ENCODE measurements around the gene DEFB121. TPM values are rescaled to one million over a fixed set of nuclear protein-coding genes. Genes with fewer than 3 reads are reported as not detected.

DEFB121 gene
- total and polyA plus RNA-seq, 2 donors (not counting 1 experiment from before 2014, with no cell fraction given) = not detected

DNA sequence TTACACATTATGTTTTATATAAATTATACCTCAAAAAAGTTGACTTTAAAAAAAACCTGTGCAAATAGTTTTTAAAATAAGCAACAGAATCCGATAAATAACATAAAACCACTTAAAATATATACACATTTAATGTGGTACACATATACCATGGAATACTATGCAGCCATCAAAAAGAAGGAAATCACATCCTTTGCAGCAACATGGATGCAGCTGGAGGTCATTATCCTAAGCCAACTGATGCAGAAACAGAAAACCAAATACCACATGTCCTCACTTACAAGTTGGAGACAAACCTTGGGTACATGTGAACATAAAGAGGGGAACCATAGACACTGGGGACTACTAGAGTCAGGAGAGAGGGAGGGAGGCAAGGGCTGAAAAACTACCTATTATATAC, 4.0 kb upstream of the DEFB121 start:
- peaks cover 2% of the 10 kb centered on the region for H3K27me3 Mint-ChIP-seq
- Histone ChIP-seq H3K27me3 (replicated peaks in 1 of 4; ENCODE audit: control extremely low read depth in 1 of 4, control insufficient read depth in 3 of 4, insufficient read depth in 4 of 4, low read length in 3 of 4) (no peaks in the 10 kb centered on the region), H3K4me3 (ENCODE audit: control extremely low read depth in 1 of 5, extremely low read depth in 1 of 5, insufficient read depth in 1 of 5, low read depth in 2 of 5, low read length in 4 of 5) (no peak overlapping the region), H3K36me3 (replicated peaks in 1 of 2; ENCODE audit: control extremely low read depth in 1 of 2, control insufficient read depth in 1 of 2, extremely low read depth in 1 of 2, insufficient read depth in 2 of 2, low read length in 1 of 2) (no peaks in the 10 kb centered on the region), H3K4me1 (ENCODE audit: control insufficient read depth in 2 of 2, insufficient read depth in 2 of 2, low read length in 2 of 2) (no peaks in the 10 kb centered on the region), H3K9ac (ENCODE audit: low read length) (no peak overlapping the region), H4K20me1 (ENCODE audit: control insufficient read depth, insufficient read depth, low read length, poor library complexity, severe bottlenecking) (no peaks in the 10 kb centered on the region), H3K4me2 (replicated peaks; ENCODE audit: low read depth, low read length, poor library complexity, severe bottlenecking) (no peak overlapping the region), H3K27ac (ENCODE audit: low read length in 2 of 2) (no peak overlapping the region), H2AFZ (ENCODE audit: insufficient read depth, low read depth, low read length, poor library complexity, severe bottlenecking) (no peak overlapping the region), H3K79me2 (ENCODE audit: control insufficient read depth, insufficient read depth, low read length) (no peaks in the 10 kb centered on the region), H3K9me3 (ENCODE audit: control extremely low read depth in 1 of 3, control insufficient read depth in 2 of 3, insufficient read depth in 1 of 3, low read length in 2 of 3) (peaks cover 0 to 3% (median 0%) of the 10 kb centered on the region in 3 donors)
- WGBS (ENCODE audit: insufficient coverage) = no CpG with 5 or more reads among the region's 1 CpG
- DNase-seq = no peak
- TF ChIP-seq, protein P1, sequence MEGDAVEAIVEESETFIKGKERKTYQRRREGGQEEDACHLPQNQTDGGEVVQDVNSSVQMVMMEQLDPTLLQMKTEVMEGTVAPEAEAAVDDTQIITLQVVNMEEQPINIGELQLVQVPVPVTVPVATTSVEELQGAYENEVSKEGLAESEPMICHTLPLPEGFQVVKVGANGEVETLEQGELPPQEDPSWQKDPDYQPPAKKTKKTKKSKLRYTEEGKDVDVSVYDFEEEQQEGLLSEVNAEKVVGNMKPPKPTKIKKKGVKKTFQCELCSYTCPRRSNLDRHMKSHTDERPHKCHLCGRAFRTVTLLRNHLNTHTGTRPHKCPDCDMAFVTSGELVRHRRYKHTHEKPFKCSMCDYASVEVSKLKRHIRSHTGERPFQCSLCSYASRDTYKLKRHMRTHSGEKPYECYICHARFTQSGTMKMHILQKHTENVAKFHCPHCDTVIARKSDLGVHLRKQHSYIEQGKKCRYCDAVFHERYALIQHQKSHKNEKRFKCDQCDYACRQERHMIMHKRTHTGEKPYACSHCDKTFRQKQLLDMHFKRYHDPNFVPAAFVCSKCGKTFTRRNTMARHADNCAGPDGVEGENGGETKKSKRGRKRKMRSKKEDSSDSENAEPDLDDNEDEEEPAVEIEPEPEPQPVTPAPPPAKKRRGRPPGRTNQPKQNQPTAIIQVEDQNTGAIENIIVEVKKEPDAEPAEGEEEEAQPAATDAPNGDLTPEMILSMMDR (IDR thresholded peaks at IDR 0.05) = no peak
- no peak for TF ChIP-seq EZH2 (IDR thresholded peaks at IDR 0.05; ENCODE audit: borderline replicate concordance, insufficient read depth, low read depth, low read length, poor library complexity, severe bottlenecking)
- no peak for ATAC-seq (ENCODE audit: low read depth)
- no peak overlapping the region for H3K27ac Mint-ChIP-seq
- ChIA-PET POLR2A (no interaction called here), CTCF (no interaction called here)
- intact Hi-C loops (cut with micrococcal nuclease) = no loop called here
- no peak overlapping the region for H3K4me3 Mint-ChIP-seq
- H3K9me3 Mint-ChIP-seq (ENCODE audit: insufficient read depth) = peaks cover 2% of the 10 kb centered on the region
- no peaks in the 10 kb centered on the region for H3K4me1 Mint-ChIP-seq

DNA sequence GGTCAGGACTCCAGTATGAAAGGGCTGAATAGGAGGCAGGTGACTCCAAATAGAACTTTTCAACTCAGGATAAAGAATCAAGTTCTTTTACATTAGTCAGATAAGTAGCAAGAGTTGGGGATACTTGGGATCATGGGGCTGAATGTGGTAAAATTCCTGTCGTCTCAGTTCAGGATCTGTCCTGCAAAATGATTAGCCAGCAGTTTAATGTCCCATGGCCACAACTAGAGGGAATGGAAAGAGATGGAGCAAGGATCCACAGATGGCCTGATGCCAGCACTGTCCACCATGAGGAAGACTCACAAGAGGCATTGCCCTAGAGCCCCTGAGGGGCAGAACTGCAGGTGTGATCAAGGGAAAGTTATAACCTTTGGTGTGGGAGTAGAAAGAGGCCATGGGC, 2.1 kb downstream of the DEFB121 start:
- ATAC-seq (ENCODE audit: low read depth) = no peak
- Histone ChIP-seq H3K4me1 (ENCODE audit: control insufficient read depth in 2 of 2, insufficient read depth in 2 of 2, low read length in 2 of 2) (no peaks in the 10 kb centered on the region), H3K36me3 (replicated peaks in 1 of 2; ENCODE audit: control extremely low read depth in 1 of 2, control insufficient read depth in 1 of 2, extremely low read depth in 1 of 2, insufficient read depth in 2 of 2, low read length in 1 of 2) (no peaks in the 10 kb centered on the region), H2AFZ (ENCODE audit: insufficient read depth, low read depth, low read length, poor library complexity, severe bottlenecking) (no peak overlapping the region), H3K27ac (ENCODE audit: low read length in 2 of 2) (no peak overlapping the region), H4K20me1 (ENCODE audit: control insufficient read depth, insufficient read depth, low read length, poor library complexity, severe bottlenecking) (no peaks in the 10 kb centered on the region), H3K9ac (ENCODE audit: low read length) (no peak overlapping the region), H3K27me3 (replicated peaks in 1 of 4; ENCODE audit: control extremely low read depth in 1 of 4, control insufficient read depth in 3 of 4, insufficient read depth in 4 of 4, low read length in 3 of 4) (no peaks in the 10 kb centered on the region), H3K4me3 (ENCODE audit: control extremely low read depth in 1 of 5, extremely low read depth in 1 of 5, insufficient read depth in 1 of 5, low read depth in 2 of 5, low read length in 4 of 5) (no peak overlapping the region), H3K4me2 (replicated peaks; ENCODE audit: low read depth, low read length, poor library complexity, severe bottlenecking) (no peak overlapping the region), H3K9me3 (ENCODE audit: control extremely low read depth in 1 of 3, control insufficient read depth in 2 of 3, insufficient read depth in 1 of 3, low read length in 2 of 3) (no peaks in the 10 kb centered on the region), H3K79me2 (ENCODE audit: control insufficient read depth, insufficient read depth, low read length) (no peaks in the 10 kb centered on the region)
- no peak for DNase-seq
- no peak overlapping the region for H3K27ac Mint-ChIP-seq
- H3K27me3 Mint-ChIP-seq = peaks cover 4% of the 10 kb centered on the region
- intact Hi-C loops (cut with micrococcal nuclease) = no loop called here
- H3K9me3 Mint-ChIP-seq (ENCODE audit: insufficient read depth) = no peaks in the 10 kb centered on the region
- ChIA-PET CTCF (no interaction called here), POLR2A (no interaction called here)
- H3K4me1 Mint-ChIP-seq = no peaks in the 10 kb centered on the region
- 33% methylated on average over 1 of the region's 1 CpG for WGBS (ENCODE audit: insufficient coverage)
- TF ChIP-seq, protein P1 (IDR thresholded peaks at IDR 0.05) = no peak
- TF ChIP-seq EZH2 (IDR thresholded peaks at IDR 0.05; ENCODE audit: borderline replicate concordance, insufficient read depth, low read depth, low read length, poor library complexity, severe bottlenecking) = no peak
- no peak overlapping the region for H3K4me3 Mint-ChIP-seq
